Chondrocyte (in vitro differentiated cells): Measurements from ENCODE around the gene ANXA4. TPM values are rescaled to one million over a fixed set of nuclear protein-coding genes. Genes with fewer than 3 reads are reported as not detected.

Experiments used
- DNase-seq: peaks from one replicate; pipeline ENCODE4 v3.0.0; 2021; ENCODE audit warnings: mixed read lengths, low spot score
- H3K27ac Mint-ChIP-seq: one replicate; pipeline ENCODE4 v1.8.0; 2021; ENCODE audit warnings: mild to moderate bottlenecking, moderate library complexity, mixed read lengths; ENCODE audit not compliant: unreplicated experiment
- H3K27me3 Mint-ChIP-seq: 2 replicates; pipeline ENCODE4 v1.8.0; 2021; ENCODE audit warnings: low read depth, mixed read lengths
- H3K36me3 Mint-ChIP-seq: 2 replicates; pipeline ENCODE4 v1.8.0; 2021; ENCODE audit warnings: low read depth, mixed read lengths
- H3K4me1 Mint-ChIP-seq: 2 replicates; pipeline ENCODE4 v1.8.0; 2021; ENCODE audit warnings: low read depth, mild to moderate bottlenecking, mixed read lengths
- H3K4me3 Mint-ChIP-seq: one replicate; pipeline ENCODE4 v1.8.0; 2021; ENCODE audit warnings: mild to moderate bottlenecking, moderate library complexity, mixed read lengths; ENCODE audit not compliant: unreplicated experiment
- H3K9me3 Mint-ChIP-seq: 2 replicates; pipeline ENCODE4 v1.8.0; 2021; ENCODE audit warnings: low read depth, mixed read lengths
- CTCF ChIP-seq: fragments of 200-600 bp; sonication (generic); IDR thresholded peaks from 2 replicates; pipeline ENCODE4 v1.5.0; 2021; ENCODE audit warnings: antibody characterized with exemption, mild to moderate bottlenecking, moderate library complexity
- total RNA-seq: library from RNA; stranded (reverse); gene quantifications from 3 replicates; pipeline ENCODE4 v1.2.1, GENCODE V29; 2021

The ANXA4 gene
- total RNA-seq, 1 donor from 2014 or later = 99.0 TPM

- H3K4me3 Mint-ChIP-seq = no peak overlapping the region
- peak overlapping the region; percentile 89 for H3K27ac Mint-ChIP-seq
- no peak for TF ChIP-seq CTCF
- no peak for DNase-seq
- peaks cover 86% of the 10 kb centered on the region for H3K4me1 Mint-ChIP-seq
- no peaks in the 10 kb centered on the region for H3K27me3 Mint-ChIP-seq
- no peaks in the 10 kb centered on the region for H3K9me3 Mint-ChIP-seq
- peaks cover 5% of the 10 kb centered on the region for H3K36me3 Mint-ChIP-seq
Observed at GRCh38 chr2:69768789-69769188, 26.9 kb downstream of the ANXA4 start.

GRCh38 chr2:69769272-69769671, 27.3 kb downstream of the ANXA4 start:
- Mint-ChIP-seq H3K4me3 (peak overlapping the region; percentile 23), H3K36me3 (peaks cover 3% of the 10 kb centered on the region), H3K27me3 (no peaks in the 10 kb centered on the region), H3K27ac (peak overlapping the region; percentile 89), H3K9me3 (no peaks in the 10 kb centered on the region), H3K4me1 (peaks cover 85% of the 10 kb centered on the region)
- DNase-seq = no peak
- no peak for TF ChIP-seq CTCF

GRCh38 chr2:69770193-69770702, 28.3 kb downstream of the ANXA4 start:
- Mint-ChIP-seq H3K9me3 (no peaks in the 10 kb centered on the region), H3K27me3 (no peaks in the 10 kb centered on the region), H3K36me3 (peaks cover 1% of the 10 kb centered on the region), H3K27ac (peak overlapping the region; percentile 89), H3K4me3 (peak overlapping the region; percentile 20), H3K4me1 (peaks cover 87% of the 10 kb centered on the region)
- no peak for DNase-seq
- no peak for TF ChIP-seq CTCF

GRCh38 chr2:69770747-69771146, 28.8 kb downstream of the ANXA4 start:
- peak overlapping the region; percentile 89 for H3K27ac Mint-ChIP-seq
- H3K9me3 Mint-ChIP-seq = no peaks in the 10 kb centered on the region
- no peak overlapping the region for H3K4me3 Mint-ChIP-seq
- TF ChIP-seq CTCF = no peak
- no peaks in the 10 kb centered on the region for H3K27me3 Mint-ChIP-seq
- no peak for DNase-seq
- peaks cover 1% of the 10 kb centered on the region for H3K36me3 Mint-ChIP-seq
- peaks cover 87% of the 10 kb centered on the region for H3K4me1 Mint-ChIP-seq

GRCh38 chr2:69771461-69771860, 29.5 kb downstream of the ANXA4 start:
- no peaks in the 10 kb centered on the region for H3K36me3 Mint-ChIP-seq
- H3K27me3 Mint-ChIP-seq = no peaks in the 10 kb centered on the region
- H3K9me3 Mint-ChIP-seq = no peaks in the 10 kb centered on the region
- DNase-seq = no peak
- H3K27ac Mint-ChIP-seq = peak overlapping the region; percentile 86
- TF ChIP-seq CTCF = no peak
- H3K4me3 Mint-ChIP-seq = no peak overlapping the region
- peaks cover 84% of the 10 kb centered on the region for H3K4me1 Mint-ChIP-seq
